ENCODE results near the gene GPR183. TPM values are rescaled to one million over a fixed set of nuclear protein-coding genes. Genes with fewer than 3 reads are reported as not detected.

GPR183 gene
- polyA plus RNA-seq, 12 donors = 1.5 to 6.4 (median 2.7) TPM; not detected in 2

DNA sequence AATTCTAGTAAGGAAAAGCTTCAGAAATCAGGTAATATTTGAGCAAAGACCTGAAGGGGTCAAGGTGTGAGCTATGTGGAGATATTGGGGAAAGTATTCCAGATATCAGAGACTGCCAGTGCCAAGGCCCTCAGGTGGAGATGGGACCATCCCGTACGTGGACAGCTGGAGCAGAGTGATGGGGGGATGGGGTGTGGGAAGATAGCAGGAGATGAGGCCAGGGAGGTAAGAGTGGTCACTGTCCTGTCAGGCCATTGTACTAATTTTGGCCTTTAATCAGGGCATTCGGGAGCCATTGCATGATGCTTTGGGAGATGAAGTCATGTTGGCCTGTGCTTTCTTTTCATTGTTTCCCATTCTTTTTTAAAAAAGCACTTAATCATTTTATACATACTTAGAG lies 36.0 kb downstream of the GPR183 start:
- DNase-seq = no peak

DNA sequence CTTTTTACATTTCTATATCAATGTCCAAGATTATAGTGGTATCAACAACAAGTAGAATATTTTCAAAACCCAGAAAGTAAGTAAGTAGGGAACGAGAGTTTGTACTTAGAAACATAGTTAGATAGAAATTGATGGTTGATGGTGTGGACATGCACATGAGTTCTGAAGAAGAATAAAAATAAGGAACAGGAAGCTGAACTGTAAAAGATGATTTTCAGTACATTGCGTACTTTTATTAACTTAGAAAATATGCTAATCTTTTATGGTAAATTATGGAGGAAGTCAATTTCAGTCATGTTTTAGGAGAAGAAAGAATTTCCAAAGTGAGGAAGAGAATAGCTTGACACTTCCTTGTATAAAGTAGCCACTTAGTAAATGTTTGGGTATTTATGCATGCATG lies 36.7 kb downstream of the GPR183 start:
- no peak for DNase-seq

GRCh38 chr13:99269627-99270241 lies 37.5 kb downstream of the GPR183 start:
- DNase-seq = peak; percentile 49

GRCh38 chr13:99268822-99269221 lies 38.4 kb downstream of the GPR183 start:
- DNase-seq = no peak

- DNase-seq = no peak
These were observed 39.3 kb downstream of the GPR183 start for GRCh38 chr13:99267927-99268326.

DNA sequence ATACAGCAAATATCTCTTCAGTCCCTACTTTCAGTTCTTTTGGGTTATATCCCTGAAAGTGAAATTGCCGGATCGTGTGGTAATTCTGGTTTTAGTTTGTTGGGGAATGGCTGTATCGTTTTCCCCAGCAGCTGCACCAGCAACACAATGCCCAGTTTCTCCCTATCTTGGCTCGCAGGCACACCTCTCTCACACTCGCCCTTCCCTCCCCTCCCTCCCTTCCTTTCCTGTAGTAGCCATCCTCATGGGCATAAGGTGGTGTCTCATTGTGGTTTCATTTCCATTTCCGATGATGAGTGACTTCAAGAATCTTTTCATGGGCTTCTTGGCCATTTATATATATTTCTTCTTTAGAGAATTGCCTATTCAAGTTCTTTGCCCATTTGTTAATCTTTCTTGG lies 40.4 kb downstream of the GPR183 start:
- DNase-seq = no peak

- peak; percentile 43 for DNase-seq
These were observed 41.3 kb downstream of the GPR183 start for GRCh38 chr13:99265821-99266426.

- DNase-seq = no peak
These were observed 41.9 kb downstream of the GPR183 start for GRCh38 chr13:99265162-99265800.

GRCh38 chr13:99264051-99264450 lies 43.1 kb downstream of the GPR183 start:
- DNase-seq = no peak

- no peak for DNase-seq
These were observed 43.9 kb downstream of the GPR183 start for GRCh38 chr13:99263126-99263785.

GRCh38 chr13:99261059-99261458 lies 46.1 kb downstream of the GPR183 start:
- DNase-seq = no peak

GRCh38 chr13:99260216-99260615 lies 47.0 kb downstream of the GPR183 start:
- no peak for DNase-seq

DNA sequence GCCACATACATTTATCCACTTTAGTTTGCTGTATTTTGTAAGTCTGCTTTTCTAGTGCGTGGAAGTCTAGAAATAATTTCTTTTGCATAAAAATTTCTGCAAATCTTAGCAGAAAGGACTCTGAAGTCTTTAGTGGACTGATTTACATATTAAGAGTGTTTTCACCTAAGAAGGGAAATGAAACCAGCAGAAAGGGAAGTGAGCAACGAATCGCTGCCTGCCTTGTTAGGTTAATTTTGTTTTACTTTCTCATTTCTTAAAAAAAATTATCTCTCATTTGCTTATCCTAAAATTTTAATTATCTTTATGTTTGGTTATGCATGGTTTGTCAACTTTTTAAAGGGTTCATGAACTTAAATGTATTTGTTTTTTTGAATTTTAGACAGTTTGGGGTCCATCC lies 48.3 kb downstream of the GPR183 start:
- no peak for DNase-seq

- no peak for DNase-seq
These were observed 48.9 kb downstream of the GPR183 start, which contains the start of gene GPR18 for GRCh38 chr13:99258210-99258860. GPR18 (minus strand) TSS chr13:99258379; CDS start chr13:99255872, 2,507 bp downstream.

DNA sequence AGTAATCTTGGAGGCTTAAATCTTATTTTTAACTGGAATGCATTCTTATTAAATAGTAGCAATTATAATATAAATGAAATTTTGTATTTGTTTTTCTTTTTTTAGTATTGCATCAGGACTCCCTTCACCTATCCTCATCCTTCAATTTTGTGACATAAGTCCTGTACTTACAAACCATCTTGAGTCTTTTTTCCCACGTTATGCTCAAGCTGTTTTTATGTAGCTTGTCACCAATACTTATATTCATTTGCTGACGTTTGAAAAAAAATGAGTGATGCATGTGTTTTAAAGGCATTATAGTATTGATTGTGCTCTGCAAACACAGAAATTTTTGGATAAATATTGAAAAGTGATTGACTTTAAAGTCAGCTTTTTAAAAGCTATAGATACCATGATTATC lies 49.9 kb downstream of the GPR183 start:
- DNase-seq = no peak

DNA sequence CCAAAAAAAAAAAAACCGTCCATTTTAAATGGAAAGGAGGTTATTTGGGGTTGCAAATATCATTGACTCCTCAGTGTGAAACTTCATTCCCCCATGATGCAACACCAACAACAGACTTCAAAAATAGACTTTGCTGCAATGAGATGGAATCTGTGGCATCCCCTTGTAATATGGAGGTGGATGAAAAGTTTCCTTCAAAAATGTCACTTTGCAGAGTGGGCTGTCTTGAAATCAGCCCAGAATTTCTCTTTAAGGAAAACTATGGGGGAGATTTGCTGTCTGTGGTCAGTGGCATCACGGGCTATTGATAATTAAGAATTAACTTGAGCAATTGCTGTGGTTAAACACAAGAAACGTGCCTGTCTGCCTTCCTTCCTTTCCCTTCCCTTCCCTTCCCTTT lies 50.5 kb downstream of the GPR183 start:
- DNase-seq = no peak

DNA sequence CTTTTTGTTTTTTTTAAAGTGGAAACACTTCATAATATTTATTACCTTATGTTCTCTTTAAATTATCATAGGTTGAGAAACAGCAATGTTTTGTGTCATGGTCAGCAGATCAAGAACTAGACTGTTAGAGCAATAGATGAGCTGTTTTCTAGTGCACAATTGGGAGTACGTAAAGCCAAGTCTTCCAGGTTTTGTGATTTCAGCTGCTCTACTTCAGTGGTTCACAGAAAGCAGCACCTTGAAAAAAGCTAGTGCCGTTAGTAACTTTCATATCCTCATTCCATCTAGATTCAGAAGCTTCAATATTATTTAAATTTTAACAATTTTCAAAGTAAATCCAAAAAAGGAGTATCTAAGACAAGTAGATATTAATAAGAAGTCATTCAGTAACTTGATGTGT lies 50.9 kb downstream of the GPR183 start:
- DNase-seq = no peak

DNA sequence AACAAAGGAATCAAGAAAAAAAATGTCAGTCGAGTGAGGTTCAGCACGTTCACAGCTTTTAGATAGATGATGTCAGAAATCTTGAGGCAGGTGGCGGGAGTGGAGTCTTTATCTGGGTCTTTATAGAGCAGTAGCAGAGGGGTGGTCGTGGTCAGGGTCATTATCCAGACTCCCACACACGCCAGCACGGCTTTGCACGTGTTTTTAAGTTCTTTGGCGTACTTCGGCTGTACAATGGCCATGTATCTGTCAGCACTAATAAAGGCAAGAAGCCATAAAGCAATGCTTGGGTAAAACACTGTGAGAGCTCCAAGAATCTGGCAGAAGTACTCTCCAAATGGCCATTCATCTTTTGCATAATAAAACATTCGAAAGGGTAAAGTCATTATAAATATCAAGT lies 51.9 kb downstream of the GPR183 start:
- DNase-seq = no peak

- peak; percentile 52 for DNase-seq
These were observed 52.4 kb downstream of the GPR183 start for GRCh38 chr13:99254830-99255229.

DNA sequence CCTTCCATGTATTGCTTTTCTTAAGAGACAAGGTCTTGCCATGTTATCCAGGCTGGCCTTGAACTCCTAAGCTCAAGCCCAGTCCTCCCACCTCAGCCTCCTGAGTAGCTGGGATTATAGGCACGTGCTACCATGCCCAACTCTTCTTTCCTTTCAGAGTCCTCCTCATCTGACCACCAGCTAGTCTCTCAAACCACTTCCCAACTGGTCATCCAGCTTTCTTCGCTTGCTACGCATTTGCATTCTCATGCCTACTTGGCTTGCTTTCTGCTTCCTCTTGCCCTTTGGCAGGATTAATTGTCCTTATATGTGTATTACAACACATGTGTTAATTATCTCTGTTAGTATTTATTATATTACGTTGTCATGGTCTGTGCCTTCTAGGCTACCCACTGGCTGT lies 55.3 kb downstream of the GPR183 start:
- DNase-seq = no peak

DNA sequence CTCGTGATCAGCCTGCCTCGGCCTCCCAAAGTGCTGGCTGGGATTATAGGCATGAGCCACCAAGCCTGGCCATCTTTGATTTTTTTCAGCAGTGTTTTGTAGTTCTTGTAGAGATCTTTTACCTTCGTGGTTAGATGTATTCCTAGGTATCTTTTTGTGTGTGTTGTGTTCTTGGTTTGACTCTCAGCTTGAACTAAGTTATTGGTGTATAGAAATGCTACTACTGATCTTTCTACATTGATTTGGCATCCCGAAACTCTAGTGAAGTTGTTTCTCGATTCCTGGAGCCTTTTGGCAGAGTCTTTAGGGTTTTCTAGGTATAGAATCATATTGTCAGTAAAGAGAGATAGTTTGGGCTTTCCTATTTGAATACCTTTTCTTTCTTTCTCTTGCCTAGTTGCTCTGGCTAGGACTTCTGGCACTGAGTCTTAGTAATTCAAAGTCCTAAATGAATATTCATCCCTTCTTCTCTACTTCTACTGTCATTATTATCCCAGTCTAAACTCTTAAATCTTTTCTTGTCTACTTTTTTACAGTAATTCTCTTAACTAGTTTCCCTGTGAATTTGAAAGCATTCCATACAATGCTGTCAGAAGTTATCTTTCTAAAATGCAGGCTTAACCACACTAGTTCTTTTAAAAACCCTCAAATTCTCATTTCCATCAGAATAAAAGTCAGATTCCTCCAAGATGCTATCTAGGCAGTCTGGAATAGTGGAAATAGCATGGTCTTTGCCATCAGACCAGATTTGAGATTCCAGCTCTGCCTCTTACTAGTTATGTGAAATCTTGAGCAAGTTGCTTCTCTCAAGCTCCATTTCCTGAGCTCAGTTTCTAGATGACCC lies 56.0 kb downstream of the GPR183 start:
- no peak for DNase-seq
